Neural crest cell (in vitro differentiated cells): ENCODE results near the gene TMEM17. TPM values are rescaled to one million over a fixed set of nuclear protein-coding genes. Genes with fewer than 3 reads are reported as not detected.
"Not testable (repeated sequence)": the region's sequence is repeated elsewhere in the genome, so short reads cannot be mapped to it uniquely, and the experiment has no call there.

ENCODE experiments used
- DNase-seq: peaks from one replicate; pipeline ENCODE4 v3.0.0; 2021; ENCODE audit warnings: low read depth, mixed read lengths, low spot score
- H3K27ac Mint-ChIP-seq: one replicate; pipeline ENCODE4 v1.8.0; 2021; ENCODE audit warnings: mild to moderate bottlenecking, mixed read lengths; ENCODE audit not compliant: unreplicated experiment
- H3K27me3 Mint-ChIP-seq: 2 replicates; pipeline ENCODE4 v1.8.0; 2021; ENCODE audit warnings: low read depth, mild to moderate bottlenecking, mixed read lengths
- H3K36me3 Mint-ChIP-seq: 2 replicates; pipeline ENCODE4 v1.8.0; 2021; ENCODE audit warnings: low read depth, mild to moderate bottlenecking, mixed read lengths
- H3K4me1 Mint-ChIP-seq: 2 replicates; pipeline ENCODE4 v1.8.0; 2021; ENCODE audit warnings: mixed read lengths
- H3K4me3 Mint-ChIP-seq: one replicate; pipeline ENCODE4 v1.8.0; 2021; ENCODE audit warnings: mild to moderate bottlenecking, mixed read lengths
- H3K9me3 Mint-ChIP-seq: 2 replicates; pipeline ENCODE4 v1.8.0; 2021; ENCODE audit warnings: mixed read lengths
- total RNA-seq: library from RNA; stranded (reverse); gene quantifications from 2 replicates; pipeline ENCODE4 v1.2.1, GENCODE V29; 2021
- TF ChIP-seq, protein P1 (sequence below): fragments of 200-600 bp; sonication (generic); conservative IDR thresholded peaks from 2 replicates; pipeline ENCODE4 v1.5.0; 2021; ENCODE audit warnings: antibody characterized with exemption, mild to moderate bottlenecking

TMEM17 gene
- total RNA-seq, 1 donor from 2014 or later: 3.1 TPM

- no peaks in the 10 kb centered on the region for H3K27me3 Mint-ChIP-seq
- no peak overlapping the region for H3K4me3 Mint-ChIP-seq
- peaks cover 11% of the 10 kb centered on the region for H3K4me1 Mint-ChIP-seq
- TF ChIP-seq, protein P1, sequence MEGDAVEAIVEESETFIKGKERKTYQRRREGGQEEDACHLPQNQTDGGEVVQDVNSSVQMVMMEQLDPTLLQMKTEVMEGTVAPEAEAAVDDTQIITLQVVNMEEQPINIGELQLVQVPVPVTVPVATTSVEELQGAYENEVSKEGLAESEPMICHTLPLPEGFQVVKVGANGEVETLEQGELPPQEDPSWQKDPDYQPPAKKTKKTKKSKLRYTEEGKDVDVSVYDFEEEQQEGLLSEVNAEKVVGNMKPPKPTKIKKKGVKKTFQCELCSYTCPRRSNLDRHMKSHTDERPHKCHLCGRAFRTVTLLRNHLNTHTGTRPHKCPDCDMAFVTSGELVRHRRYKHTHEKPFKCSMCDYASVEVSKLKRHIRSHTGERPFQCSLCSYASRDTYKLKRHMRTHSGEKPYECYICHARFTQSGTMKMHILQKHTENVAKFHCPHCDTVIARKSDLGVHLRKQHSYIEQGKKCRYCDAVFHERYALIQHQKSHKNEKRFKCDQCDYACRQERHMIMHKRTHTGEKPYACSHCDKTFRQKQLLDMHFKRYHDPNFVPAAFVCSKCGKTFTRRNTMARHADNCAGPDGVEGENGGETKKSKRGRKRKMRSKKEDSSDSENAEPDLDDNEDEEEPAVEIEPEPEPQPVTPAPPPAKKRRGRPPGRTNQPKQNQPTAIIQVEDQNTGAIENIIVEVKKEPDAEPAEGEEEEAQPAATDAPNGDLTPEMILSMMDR: no peak
- H3K9me3 Mint-ChIP-seq: no peaks in the 10 kb centered on the region
- no peak overlapping the region for H3K27ac Mint-ChIP-seq
- H3K36me3 Mint-ChIP-seq: no peaks in the 10 kb centered on the region
- DNase-seq: no peak
Measured at GRCh38 chr2:62540408-62541168, 34.6 kb upstream of the TMEM17 start.

DNA sequence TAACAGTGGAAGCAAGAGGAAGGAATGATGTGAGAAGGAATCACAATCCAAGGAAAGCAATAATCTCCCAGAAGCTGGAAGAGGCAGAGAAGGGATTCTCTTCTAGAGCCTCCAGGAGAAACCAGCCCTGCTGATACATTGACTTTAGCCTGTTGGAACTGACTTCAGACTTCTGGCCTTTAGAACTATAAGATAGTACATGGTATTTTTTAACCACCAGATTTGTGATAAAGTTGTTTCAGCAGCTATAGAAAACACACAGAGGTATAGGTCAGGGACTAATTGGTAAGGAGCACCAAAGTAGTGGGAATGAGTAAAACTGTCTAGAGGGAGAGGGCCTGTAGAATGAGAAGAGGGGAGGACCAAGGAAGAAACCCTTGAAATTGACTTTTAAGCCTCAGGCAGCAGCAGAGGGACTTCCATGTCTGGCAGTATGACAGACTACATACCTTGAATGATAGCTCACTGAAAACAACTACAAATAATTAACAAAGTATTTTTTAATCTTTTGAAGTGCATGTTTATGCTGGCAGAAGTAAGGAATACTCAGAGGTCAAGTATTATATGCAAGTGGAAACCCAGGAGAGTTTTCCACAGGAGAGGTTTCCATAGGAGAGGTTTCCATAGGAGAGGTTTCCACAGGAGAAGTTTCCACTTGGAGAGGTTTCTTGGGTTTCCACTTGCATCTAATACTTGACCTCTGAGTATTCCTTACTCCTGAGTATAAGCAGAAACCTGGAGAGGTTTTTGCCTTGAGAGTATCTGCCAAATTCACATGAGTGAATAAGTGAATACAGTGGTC is 33.8 kb upstream of the TMEM17 start:
- no peaks in the 10 kb centered on the region for H3K27me3 Mint-ChIP-seq
- TF ChIP-seq, protein P1: no peak
- peaks cover 11% of the 10 kb centered on the region for H3K4me1 Mint-ChIP-seq
- H3K27ac Mint-ChIP-seq: no peak overlapping the region
- no peak for DNase-seq
- H3K36me3 Mint-ChIP-seq: no peaks in the 10 kb centered on the region
- H3K4me3 Mint-ChIP-seq: no peak overlapping the region
- H3K9me3 Mint-ChIP-seq: peaks cover 3% of the 10 kb centered on the region

DNA sequence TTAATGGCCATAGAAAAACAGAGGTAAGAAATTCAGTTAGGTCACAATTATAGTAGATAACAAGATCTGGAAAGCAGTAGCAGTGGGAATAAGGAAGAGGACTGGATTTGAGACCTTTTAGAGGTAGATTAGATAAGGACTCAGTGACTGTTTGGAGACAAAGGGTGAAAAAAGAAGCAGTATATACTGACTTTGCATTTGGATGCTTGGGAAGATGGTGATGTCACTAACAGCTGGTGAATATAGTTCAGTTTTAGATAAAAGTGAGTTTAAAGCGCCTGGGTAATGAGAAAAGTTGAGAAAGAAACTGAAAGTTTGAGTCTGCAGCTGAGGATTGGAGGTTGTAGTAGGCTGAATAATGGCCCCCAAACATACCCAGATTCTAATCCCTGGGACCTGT is 32.8 kb upstream of the TMEM17 start:
- Mint-ChIP-seq H3K27me3 (no peaks in the 10 kb centered on the region), H3K9me3 (peaks cover 4% of the 10 kb centered on the region), H3K27ac (no peak overlapping the region), H3K36me3 (no peaks in the 10 kb centered on the region), H3K4me1 (peaks cover 11% of the 10 kb centered on the region), H3K4me3 (no peak overlapping the region)
- TF ChIP-seq, protein P1: no peak
- no peak for DNase-seq

DNA sequence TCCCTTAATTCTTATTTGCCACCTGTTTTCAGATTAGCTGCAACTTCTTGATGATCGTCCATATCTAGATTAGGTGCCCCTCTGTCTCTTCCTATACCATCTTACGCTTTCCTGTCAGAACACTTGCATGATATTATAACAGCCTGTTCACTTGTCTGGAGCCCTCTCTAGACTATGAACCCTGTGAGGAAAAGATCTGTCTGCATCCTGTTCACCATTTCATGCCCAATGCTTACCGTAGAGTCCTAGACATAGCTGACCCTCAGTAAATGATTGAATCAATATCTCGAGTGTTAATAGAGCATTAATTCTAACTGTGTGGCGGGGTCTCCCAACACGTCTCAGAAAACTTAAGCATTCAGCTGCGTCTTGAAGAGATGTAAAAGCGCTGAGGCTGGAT is 31.8 kb upstream of the TMEM17 start:
- TF ChIP-seq, protein P1: no peak
- H3K4me1 Mint-ChIP-seq: peaks cover 11% of the 10 kb centered on the region
- DNase-seq: no peak
- H3K36me3 Mint-ChIP-seq: no peaks in the 10 kb centered on the region
- H3K4me3 Mint-ChIP-seq: no peak overlapping the region
- no peaks in the 10 kb centered on the region for H3K27me3 Mint-ChIP-seq
- no peak overlapping the region for H3K27ac Mint-ChIP-seq
- H3K9me3 Mint-ChIP-seq: peaks cover 6% of the 10 kb centered on the region

DNA sequence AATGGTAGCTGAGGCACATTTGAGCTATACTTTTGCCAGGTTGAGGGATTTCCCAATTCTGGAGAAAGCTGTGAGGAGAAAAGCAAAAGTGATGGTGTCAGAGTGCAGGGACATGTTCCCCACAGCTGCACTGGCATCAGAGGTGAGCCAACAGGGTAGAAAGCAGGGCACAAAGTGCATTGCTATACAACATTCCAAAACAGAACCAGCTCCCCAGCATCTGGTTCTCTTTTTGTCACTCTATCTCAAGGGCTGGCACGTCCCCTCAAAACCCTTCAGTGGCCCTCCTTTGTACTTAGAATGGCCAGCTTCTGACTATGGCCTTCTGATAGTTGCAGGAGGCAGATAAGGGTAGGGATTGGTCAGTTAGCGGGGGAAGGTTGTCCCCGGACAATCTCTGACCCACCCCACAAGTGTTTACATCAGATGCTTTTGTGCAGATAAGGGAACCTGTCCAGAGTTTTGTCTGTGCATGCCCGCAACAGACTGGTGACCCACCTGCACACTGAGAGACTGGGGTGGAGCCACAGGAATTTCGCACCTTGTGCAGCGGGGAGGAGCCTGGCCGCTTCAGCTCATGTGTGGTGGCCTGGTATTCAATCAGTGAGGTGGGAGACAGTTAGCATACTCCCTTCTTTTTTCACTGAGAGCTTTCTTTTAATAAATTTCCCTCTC is 31.0 kb upstream of the TMEM17 start:
- TF ChIP-seq, protein P1: no peak
- Mint-ChIP-seq H3K27me3 (no peaks in the 10 kb centered on the region), H3K36me3 (no peaks in the 10 kb centered on the region), H3K4me1 (peaks cover 8% of the 10 kb centered on the region), H3K9me3 (peaks cover 6% of the 10 kb centered on the region), H3K4me3 (no peak overlapping the region), H3K27ac (no peak overlapping the region)
- DNase-seq: no peak

DNA sequence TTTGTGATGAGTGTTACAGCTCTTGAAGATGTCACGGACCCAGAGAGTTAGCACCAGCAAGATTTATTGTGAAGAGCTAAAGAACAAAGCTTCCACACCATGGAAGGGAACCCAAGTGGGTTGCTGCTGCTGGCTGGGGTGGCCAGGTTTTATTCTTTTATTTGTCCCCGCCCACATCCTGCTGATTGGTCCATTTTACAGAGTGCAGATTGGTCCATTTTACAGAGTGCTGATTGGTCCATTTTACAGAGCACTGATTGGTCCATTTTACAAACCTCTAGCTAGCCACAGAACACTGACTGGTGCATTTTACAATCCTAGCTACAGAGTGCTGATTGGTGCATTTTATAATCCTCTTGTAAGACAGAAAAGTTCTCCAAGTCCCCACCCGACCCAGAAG is 29.5 kb upstream of the TMEM17 start:
- not testable (repeated sequence) for DNase-seq, H3K9me3 Mint-ChIP-seq

More for the DNA sequence above, 29.5 kb upstream of the TMEM17 start:
- H3K4me1 Mint-ChIP-seq, H3K4me3 Mint-ChIP-seq, H3K27ac Mint-ChIP-seq, H3K36me3 Mint-ChIP-seq, H3K27me3 Mint-ChIP-seq: not testable (repeated sequence)
